Thoracic aorta (tissue), 2 donors: ENCODE data around the gene MAP3K14. TPM values are rescaled to one million over a fixed set of nuclear protein-coding genes. Genes with fewer than 3 reads are reported as not detected.

Experiments used
- ATAC-seq: fragments of 150-250 bp; one replicate; pipeline ENCODE4 v1.8.0; 2017; ENCODE audit warnings: low read depth; ENCODE audit not compliant: insufficient number of reproducible peaks, low FRiP score
- DNase-seq: peaks from one replicate; pipeline ENCODE4 v3.0.0-alpha.2; 2020; ENCODE audit warnings: low spot score
- H3K27ac ChIP-seq, 2 donors: fragments of 200-600 bp; sonication (generic); 1 replicate in 1 of 2; 2 replicates in 1 of 2; pipeline ENCODE4 v1.5.1; 2016; ENCODE audit warnings: mild to moderate bottlenecking in 2 of 2, moderate library complexity in 2 of 2
- H3K27me3 ChIP-seq: fragments of 200-600 bp; sonication (generic); replicated peaks from 2 replicates; pipeline ENCODE4 v1.6.0; 2016; ENCODE audit warnings: mild to moderate bottlenecking; ENCODE audit not compliant: insufficient read depth
- H3K36me3 ChIP-seq: fragments of 200-600 bp; sonication (generic); one replicate; pipeline ENCODE4 v1.5.1; 2016
- H3K4me1 ChIP-seq, 2 donors: fragments of 200-600 bp; sonication (generic); 1 replicate in 1 of 2; 2 replicates in 1 of 2; pipeline versions ENCODE4 v1.5.1 to v1.6.0; 2016; ENCODE audit warnings: low read depth in 2 of 2, mild to moderate bottlenecking in 1 of 2; ENCODE audit not compliant: control insufficient read depth in 1 of 2
- H3K4me3 ChIP-seq: fragments of 200-600 bp; sonication (generic); 2 replicates; pipeline ENCODE4 v1.5.1; 2016; ENCODE audit warnings: mild to moderate bottlenecking
- H3K9me3 ChIP-seq: fragments of 200-600 bp; sonication (generic); 2 replicates; pipeline ENCODE4 v1.5.1; 2016
- CTCF ChIP-seq: fragments of 200-600 bp; sonication (generic); IDR thresholded peaks from one replicate; pipeline ENCODE4 v1.5.1; 2019; ENCODE audit warnings: antibody characterized with exemption
- total RNA-seq, 2 donors: library from RNA; depleted of rRNA; stranded (reverse); fragments of >200 nt; gene quantifications; one replicate each; pipeline versions ENCODE4 v1.1.0 to v1.2.3, GENCODE V29; 2016

Gene MAP3K14
- total RNA-seq, 2 donors from 2014 or later: 10.1 to 10.7 TPM

DNA sequence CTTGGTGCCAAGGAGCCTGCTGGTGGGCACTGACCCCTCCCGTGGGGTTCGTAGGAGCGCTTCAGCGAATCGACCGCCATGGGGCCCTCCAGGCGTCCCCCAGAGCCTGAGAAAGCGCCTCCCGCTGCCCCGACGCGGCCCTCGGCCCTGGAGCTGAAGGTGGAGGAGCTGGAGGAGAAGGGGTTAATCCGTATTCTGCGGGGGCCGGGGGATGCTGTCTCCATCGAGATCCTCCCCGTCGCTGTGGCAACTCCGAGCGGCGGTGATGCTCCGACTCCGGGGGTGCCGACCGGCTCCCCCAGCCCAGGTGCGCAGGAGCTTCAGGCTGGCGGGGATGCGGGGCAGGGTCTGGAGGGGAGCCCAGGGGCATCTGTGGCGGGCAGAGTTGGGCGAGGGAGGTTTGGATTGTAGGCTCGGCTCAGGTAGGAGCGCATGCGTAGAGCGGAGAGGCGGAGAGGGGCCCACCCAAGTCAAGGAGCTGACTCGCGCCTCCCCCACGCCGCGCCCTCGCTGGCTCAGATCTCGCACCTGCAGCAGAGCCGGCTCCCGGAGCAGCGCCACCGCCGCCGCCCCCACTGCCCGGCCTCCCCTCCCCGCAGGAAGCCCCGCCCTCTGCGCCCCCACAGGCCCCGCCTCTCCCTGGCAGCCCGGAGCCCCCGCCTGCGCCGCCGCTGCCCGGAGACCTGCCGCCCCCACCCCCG is 75.3 kb downstream of the MAP3K14 start:
- Histone ChIP-seq H3K36me3 (no peaks in the 10 kb centered on the region), H3K4me3 (peak overlapping the region; percentile 31), H3K9me3 (no peaks in the 10 kb centered on the region), H3K27ac (peak overlapping the region in 1 of 2 donors; percentile 22), H3K4me1 (peaks cover 3 to 14% of the 10 kb centered on the region in 2 donors), H3K27me3 (no peaks in the 10 kb centered on the region)
- DNase-seq (no peak), ATAC-seq (no peak)
- no peak for TF ChIP-seq CTCF

DNA sequence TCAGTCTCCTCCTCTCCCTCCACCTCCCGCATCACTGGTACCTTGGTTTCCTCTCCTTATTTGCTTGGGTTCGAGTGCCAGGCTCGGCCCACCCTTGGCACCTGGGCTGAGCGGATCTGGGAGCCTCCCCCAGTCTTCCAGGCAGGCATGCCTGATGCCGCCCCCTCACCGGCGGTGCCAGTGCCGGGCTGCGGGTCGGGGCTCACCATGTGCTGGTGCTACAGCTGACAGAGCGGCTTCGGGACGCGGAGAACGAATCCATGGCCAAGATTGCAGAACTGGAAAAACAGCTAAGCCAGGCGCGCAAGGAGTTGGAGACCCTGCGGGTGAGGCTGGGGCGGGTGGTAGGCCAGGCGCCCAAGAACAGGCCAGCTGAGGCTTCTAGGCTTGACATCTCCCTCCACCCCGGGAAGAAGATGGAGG is 75.9 kb downstream of the MAP3K14 start:
- Histone ChIP-seq H3K4me1 (peaks cover 0 to 11% of the 10 kb centered on the region in 2 donors), H3K27me3 (no peaks in the 10 kb centered on the region), H3K4me3 (no peak overlapping the region), H3K27ac (peak overlapping the region in 1 of 2 donors; percentile 22), H3K9me3 (no peaks in the 10 kb centered on the region), H3K36me3 (no peaks in the 10 kb centered on the region)
- ATAC-seq (no peak), DNase-seq (no peak)
- TF ChIP-seq CTCF: no peak

DNA sequence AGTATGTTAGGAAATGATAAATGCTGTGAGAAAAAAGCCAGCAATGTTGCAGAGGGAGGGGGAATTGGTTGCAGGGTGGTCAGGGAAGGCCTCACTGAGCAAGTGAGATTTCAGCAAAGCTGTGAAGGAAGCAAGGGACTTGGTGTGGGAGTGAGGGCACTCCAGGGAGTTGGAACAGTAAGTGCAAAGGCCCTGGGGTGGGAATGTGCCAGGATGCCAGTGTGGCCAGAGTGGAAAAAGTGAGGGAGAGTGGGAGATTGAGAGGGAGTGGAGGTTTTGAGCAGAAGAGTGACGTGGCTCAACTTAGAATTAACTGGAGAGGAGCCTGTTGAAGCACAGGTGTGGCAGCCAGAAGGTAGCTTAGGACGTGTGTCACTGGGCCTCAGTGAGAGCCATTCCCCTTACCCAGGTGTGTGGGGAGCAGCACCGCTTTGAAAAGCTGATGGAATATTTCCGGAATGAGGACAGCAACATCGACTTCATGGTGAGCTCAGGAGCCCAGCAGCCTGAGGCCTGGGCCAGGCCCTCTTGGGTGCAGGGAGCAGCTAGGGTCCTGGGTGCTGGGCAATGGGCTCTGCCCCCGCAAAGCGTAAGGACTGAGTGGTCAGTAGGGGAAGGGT is 78.6 kb downstream of the MAP3K14 start:
- DNase-seq (no peak), ATAC-seq (no peak)
- no peak overlapping the region for H3K4me3 ChIP-seq
- no peaks in the 10 kb centered on the region for H3K36me3 ChIP-seq
- no peaks in the 10 kb centered on the region for H3K27me3 ChIP-seq
- H3K9me3 ChIP-seq: no peaks in the 10 kb centered on the region
- TF ChIP-seq CTCF: no peak
- no peak overlapping the region for H3K27ac ChIP-seq
- peaks cover 0 to 11% of the 10 kb centered on the region in 2 donors for H3K4me1 ChIP-seq

DNA sequence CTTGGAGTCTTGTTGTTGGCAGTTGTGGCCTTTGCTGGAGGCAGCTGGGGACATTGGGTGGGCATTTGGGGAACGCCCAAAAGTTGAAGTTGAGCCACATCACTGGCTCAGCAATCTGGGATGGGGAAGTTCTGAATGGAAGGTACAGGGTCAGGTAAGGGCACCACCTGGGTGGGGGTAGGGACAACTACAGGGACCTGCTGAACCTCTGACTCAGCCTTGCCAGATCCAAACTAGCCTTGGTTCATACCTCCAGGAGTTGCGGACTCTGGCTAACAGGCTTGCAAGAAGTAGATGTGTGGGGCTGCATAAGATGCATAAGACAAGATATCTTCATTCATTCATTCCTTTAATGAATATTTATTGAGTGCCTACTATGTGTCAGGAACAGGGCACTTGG is 79.1 kb downstream of the MAP3K14 start:
- H3K27me3 ChIP-seq: no peaks in the 10 kb centered on the region
- no peak for TF ChIP-seq CTCF
- no peak for ATAC-seq
- no peak overlapping the region for H3K27ac ChIP-seq
- no peak overlapping the region for H3K4me3 ChIP-seq
- no peak for DNase-seq
- H3K36me3 ChIP-seq: no peaks in the 10 kb centered on the region
- peaks cover 0 to 11% of the 10 kb centered on the region in 2 donors for H3K4me1 ChIP-seq
- no peaks in the 10 kb centered on the region for H3K9me3 ChIP-seq

DNA sequence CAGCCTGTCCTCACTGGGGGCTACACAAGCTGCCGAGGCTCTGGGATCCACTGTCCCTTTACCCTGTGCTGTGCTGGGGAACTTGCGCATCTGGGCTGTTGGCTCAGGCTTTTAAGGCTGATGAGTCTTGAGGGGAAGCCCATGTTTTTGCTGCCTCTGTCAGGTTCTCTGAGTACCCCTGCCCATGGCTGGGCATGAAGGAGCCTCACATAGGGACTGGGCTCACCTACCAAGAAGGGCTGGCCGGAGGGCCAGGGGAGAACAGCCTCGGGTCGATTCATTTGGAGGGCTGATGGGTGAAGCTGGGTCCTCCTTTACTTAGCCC is 80.6 kb downstream of the MAP3K14 start:
- Histone ChIP-seq H3K4me3 (no peak overlapping the region), H3K27me3 (no peaks in the 10 kb centered on the region), H3K9me3 (no peaks in the 10 kb centered on the region), H3K27ac (no peak overlapping the region), H3K4me1 (peaks cover 0 to 8% of the 10 kb centered on the region in 2 donors), H3K36me3 (no peaks in the 10 kb centered on the region)
- no peak for TF ChIP-seq CTCF
- DNase-seq (no peak), ATAC-seq (no peak)
